Kidney epithelial cell (primary cell): ENCODE measurements around the gene STXBP6. TPM values are rescaled to one million over a fixed set of nuclear protein-coding genes. Genes with fewer than 3 reads are reported as not detected.

Source experiments
- DNase-seq: peaks from one replicate; pipeline ENCODE4 v3.0.0-alpha.2; 2010; ENCODE audit warnings: low read depth
- H3K27me3 ChIP-seq: 2 replicates; pipeline ENCODE4 v1.6.0; 2011; ENCODE audit warnings: low read length; ENCODE audit not compliant: control insufficient read depth, insufficient read depth
- H3K36me3 ChIP-seq: 2 replicates; pipeline ENCODE4 v1.5.1; 2011; ENCODE audit warnings: low read length; ENCODE audit not compliant: control insufficient read depth, insufficient read depth
- H3K4me3 ChIP-seq: 2 replicates; pipeline ENCODE4 v1.5.1; 2011; ENCODE audit warnings: low read depth, mild to moderate bottlenecking, control low read depth, low read length
- total RNA-seq: library from RNA; depleted of rRNA; stranded (reverse); fragments of >200 nt; gene quantifications from 2 replicates; pipeline ENCODE4 v1.2.3, GENCODE V29; 2015
- TF ChIP-seq, protein P1 (sequence below): IDR thresholded peaks from 2 replicates; pipeline ENCODE4 v1.5.1; 2011; ENCODE audit warnings: mild to moderate bottlenecking, moderate library complexity, low read length, control low read depth, inconsistent platforms; ENCODE audit not compliant: insufficient read depth, poor library complexity, severe bottlenecking

Gene STXBP6
- total RNA-seq, 1 donor from 2014 or later: 0.38 TPM

DNA sequence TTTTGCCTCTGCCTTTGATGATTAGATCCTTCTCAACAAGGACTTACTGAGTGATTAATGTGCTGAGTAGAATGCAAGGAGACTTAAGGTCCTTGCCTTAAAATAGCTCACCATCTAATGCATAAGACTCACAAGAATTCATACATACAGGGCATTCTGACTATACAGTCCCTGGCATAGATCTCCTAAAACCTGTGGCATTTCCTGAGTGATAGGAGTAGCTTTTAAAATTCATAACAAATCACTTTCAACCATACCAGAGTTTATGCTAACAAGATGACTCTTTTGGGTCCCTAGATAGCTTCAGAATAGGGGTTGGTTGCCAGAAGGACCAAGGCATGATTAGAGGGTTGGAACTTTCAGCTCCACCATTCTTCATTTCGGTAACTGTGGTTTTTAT is 48.8 kb downstream of the STXBP6 start:
- DNase-seq: no peak
- no peaks in the 10 kb centered on the region for H3K27me3 ChIP-seq
- no peaks in the 10 kb centered on the region for H3K36me3 ChIP-seq
- no peak overlapping the region for H3K4me3 ChIP-seq
- TF ChIP-seq, protein P1, sequence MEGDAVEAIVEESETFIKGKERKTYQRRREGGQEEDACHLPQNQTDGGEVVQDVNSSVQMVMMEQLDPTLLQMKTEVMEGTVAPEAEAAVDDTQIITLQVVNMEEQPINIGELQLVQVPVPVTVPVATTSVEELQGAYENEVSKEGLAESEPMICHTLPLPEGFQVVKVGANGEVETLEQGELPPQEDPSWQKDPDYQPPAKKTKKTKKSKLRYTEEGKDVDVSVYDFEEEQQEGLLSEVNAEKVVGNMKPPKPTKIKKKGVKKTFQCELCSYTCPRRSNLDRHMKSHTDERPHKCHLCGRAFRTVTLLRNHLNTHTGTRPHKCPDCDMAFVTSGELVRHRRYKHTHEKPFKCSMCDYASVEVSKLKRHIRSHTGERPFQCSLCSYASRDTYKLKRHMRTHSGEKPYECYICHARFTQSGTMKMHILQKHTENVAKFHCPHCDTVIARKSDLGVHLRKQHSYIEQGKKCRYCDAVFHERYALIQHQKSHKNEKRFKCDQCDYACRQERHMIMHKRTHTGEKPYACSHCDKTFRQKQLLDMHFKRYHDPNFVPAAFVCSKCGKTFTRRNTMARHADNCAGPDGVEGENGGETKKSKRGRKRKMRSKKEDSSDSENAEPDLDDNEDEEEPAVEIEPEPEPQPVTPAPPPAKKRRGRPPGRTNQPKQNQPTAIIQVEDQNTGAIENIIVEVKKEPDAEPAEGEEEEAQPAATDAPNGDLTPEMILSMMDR: no peak

GRCh38 chr14:24999157-24999556 is 50.8 kb downstream of the STXBP6 start:
- Histone ChIP-seq H3K4me3 (no peak overlapping the region), H3K36me3 (no peaks in the 10 kb centered on the region), H3K27me3 (no peaks in the 10 kb centered on the region)
- DNase-seq: no peak
- TF ChIP-seq, protein P1: no peak

- H3K27me3 ChIP-seq: no peaks in the 10 kb centered on the region
- TF ChIP-seq, protein P1: no peak
- no peak overlapping the region for H3K4me3 ChIP-seq
- no peaks in the 10 kb centered on the region for H3K36me3 ChIP-seq
- DNase-seq: no peak
Measured at GRCh38 chr14:24996930-24997725, 52.8 kb downstream of the STXBP6 start.

DNA sequence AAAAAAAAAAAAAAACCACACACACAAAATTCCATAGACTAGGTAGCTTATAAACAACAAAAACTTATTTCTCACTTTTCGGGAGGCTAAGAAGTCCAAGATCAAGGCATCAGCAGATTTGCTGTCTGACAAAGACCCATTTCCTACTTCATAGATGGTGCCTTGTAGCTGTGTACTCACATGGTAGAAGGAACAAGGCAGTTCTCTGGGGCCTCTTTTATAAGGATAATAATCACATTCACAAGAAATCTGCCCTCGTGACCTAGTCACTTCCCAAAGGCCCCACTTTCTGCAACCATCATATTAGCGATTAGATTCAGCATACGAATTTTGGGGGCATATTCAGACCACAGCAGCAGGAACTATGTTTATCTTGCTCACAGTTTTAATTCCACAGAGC is 54.9 kb downstream of the STXBP6 start:
- Histone ChIP-seq H3K27me3 (no peaks in the 10 kb centered on the region), H3K36me3 (no peaks in the 10 kb centered on the region), H3K4me3 (no peak overlapping the region)
- no peak for DNase-seq
- TF ChIP-seq, protein P1: no peak

GRCh38 chr14:24993631-24994030 is 56.3 kb downstream of the STXBP6 start:
- DNase-seq: no peak
- Histone ChIP-seq H3K27me3 (no peaks in the 10 kb centered on the region), H3K36me3 (no peaks in the 10 kb centered on the region), H3K4me3 (no peak overlapping the region)
- TF ChIP-seq, protein P1: no peak
